Panc1 (cell line): ENCODE results near the gene TMEM123. TPM values are rescaled to one million over a fixed set of nuclear protein-coding genes. Genes with fewer than 3 reads are reported as not detected.

ENCODE experiments used
- ATAC-seq: fragments of 200-7000 bp; cut with Tn5 transposase; 2 replicates; pipeline ENCODE4 v1.9.1; 2020; ENCODE audit warnings: mild to moderate bottlenecking, moderate library complexity
- BruUV-seq: library from RNA; stranded (reverse); fragments of 400-500 nt; replicated peaks from 2 replicates; lab custom pipeline; 2021; lab: Mats Ljungman, UMichigan
- CTCF ChIA-PET: fragments of 300-600 bp; sonication (Branson Sonifier 250); formaldehyde crosslinking; loops from one replicate; lab custom pipeline; 2022; ENCODE audit warnings: antibody characterized with exemption; lab: Charles Lee
- POLR2A ChIA-PET: fragments of 300-600 bp; sonication (Branson Sonifier 250); formaldehyde crosslinking; loops from one replicate; lab custom pipeline; 2022; ENCODE audit warnings: antibody characterized with exemption; lab: Charles Lee
- DNase-seq: peaks from one replicate; pipeline ENCODE4 v3.0.0-alpha.2; 2010; ENCODE audit warnings: low read depth, low spot score
- H3K27ac ChIP-seq: 2 replicates; pipeline ENCODE4 v1.5.1; 2011; ENCODE audit warnings: mild to moderate bottlenecking, low read length, inconsistent platforms
- H3K27me3 ChIP-seq: fragments of 200-500 bp; sonication (Bioruptor generic); 2 replicates; pipeline ENCODE4 v1.6.0; 2014; ENCODE audit warnings: low read length, inconsistent platforms; ENCODE audit not compliant: control insufficient read depth, insufficient read depth
- H3K36me3 ChIP-seq: fragments of 200-500 bp; sonication (Bioruptor generic); 2 replicates; pipeline ENCODE4 v1.5.1; 2014; ENCODE audit warnings: inconsistent platforms, mild to moderate bottlenecking, low read length, moderate library complexity; ENCODE audit not compliant: control insufficient read depth, insufficient read depth
- H3K4me1 ChIP-seq: 2 replicates; pipeline ENCODE4 v1.5.1; 2011; ENCODE audit warnings: inconsistent platforms, mild to moderate bottlenecking, low read length, moderate library complexity; ENCODE audit not compliant: control insufficient read depth, insufficient read depth
- H3K4me3 ChIP-seq, 2 experiments: 2 replicates each; pipeline ENCODE4 v1.5.1; 2011 to 2012; ENCODE audit warnings: low read depth in 2 of 2, low read length in 2 of 2, mild to moderate bottlenecking in 2 of 2, inconsistent platforms in 1 of 2, moderate library complexity in 1 of 2
- H3K9me3 ChIP-seq: fragments of 200-500 bp; sonication (Bioruptor generic); 2 replicates; pipeline ENCODE4 v1.5.1; 2014; ENCODE audit warnings: low read depth, mild to moderate bottlenecking, inconsistent platforms, low read length, moderate library complexity; ENCODE audit not compliant: control insufficient read depth, insufficient read depth
- CTCF ChIP-seq: fragments of 450-650 bp; IDR thresholded peaks from 2 replicates; pipeline ENCODE4 v1.5.1; 2017; ENCODE audit warnings: mild to moderate bottlenecking
- POLR2AphosphoS5 ChIP-seq: IDR thresholded peaks from 2 replicates; pipeline ENCODE4 v1.6.1; 2012; ENCODE audit warnings: mild to moderate bottlenecking, low read depth, low read length, moderate library complexity
- REST ChIP-seq, 2 experiments: IDR thresholded peaks; 2 replicates each; pipeline ENCODE4 v1.6.1; 2011 to 2012; ENCODE audit warnings: low read depth in 2 of 2, control low read depth in 1 of 2, low read length in 1 of 2, mild to moderate bottlenecking in 1 of 2, moderate library complexity in 1 of 2; ENCODE audit not compliant: insufficient read depth in 1 of 2
- SIN3A ChIP-seq: IDR thresholded peaks from 2 replicates; pipeline ENCODE4 v1.6.1; 2012; ENCODE audit warnings: low read depth, mild to moderate bottlenecking, low read length, moderate library complexity, borderline replicate concordance; ENCODE audit not compliant: insufficient read depth
- TCF7L2 ChIP-seq: IDR thresholded peaks from 2 replicates; pipeline ENCODE4 v1.6.1; 2011; ENCODE audit warnings: mild to moderate bottlenecking, low read depth, low read length, inconsistent platforms
- in situ Hi-C: cut with HindIII; loops from 2 replicates; pipeline ENCODE4 v1.10.0; 2016; ENCODE audit warnings: low sequenced_read_pairs, low pct_unique_long_range_greater_than_20kb
- intact Hi-C: fragments of 100-400 bp; cut with micrococcal nuclease; formaldehyde crosslinking; loops from one replicate; pipeline ENCODE4 v1.10.0; 2022; ENCODE audit not compliant: unreplicated experiment
- total RNA-seq: library from RNA; stranded (reverse); gene quantifications from one replicate; pipeline ENCODE4 v1.2.1, GENCODE V29; 2021; ENCODE audit not compliant: unreplicated experiment

The TMEM123 gene
- total RNA-seq, 1 experiment from 2014 or later = 383 TPM

- no TSS peak for BruUV-seq
- H3K36me3 ChIP-seq = peaks cover 3% of the 10 kb centered on the region; the same call in 1 of the 2 replicates
- H3K27ac ChIP-seq = no peak overlapping the region
- H3K9me3 ChIP-seq = peaks cover 6% of the 10 kb centered on the region; the same call in 1 of the 2 replicates
- CTCF ChIA-PET = no interaction called here
- DNase-seq (no peak), ATAC-seq (no peak)
- no peak for TF ChIP-seq POLR2AphosphoS5
- H3K4me1 ChIP-seq = peaks cover 14% of the 10 kb centered on the region
- intact Hi-C loops (no loop called here), in situ Hi-C loops (no loop called here)
- POLR2A ChIA-PET = no interaction called here
- no peak overlapping the region for H3K4me3 ChIP-seq
- H3K27me3 ChIP-seq = no peaks in the 10 kb centered on the region
These were observed 15.6 kb downstream of the TMEM123 start for GRCh38 chr11:102436976-102437375.

GRCh38 chr11:102436561-102436960 is 16.0 kb downstream of the TMEM123 start:
- TF ChIP-seq CTCF (no peak), REST (IDR thresholded peaks at IDR 0.05; ENCODE audit: insufficient read depth in 1 of 2, low read depth in 2 of 2, low read length in 1 of 2) (no peak), POLR2AphosphoS5 (no peak), TCF7L2 (no peak), SIN3A (no peak)
- no peak overlapping the region for H3K4me3 ChIP-seq
- peaks cover 3% of the 10 kb centered on the region; the same call in 1 of the 2 replicates for H3K36me3 ChIP-seq
- ChIA-PET CTCF (no interaction called here), POLR2A (no interaction called here)
- ATAC-seq (no peak), DNase-seq (no peak)
- no peaks in the 10 kb centered on the region for H3K27me3 ChIP-seq
- peaks cover 14% of the 10 kb centered on the region for H3K4me1 ChIP-seq
- no TSS peak for BruUV-seq
- intact Hi-C loops = no loop called here
- in situ Hi-C loops = no loop called here
- no peak overlapping the region for H3K27ac ChIP-seq
- peaks cover 6% of the 10 kb centered on the region; the same call in 1 of the 2 replicates for H3K9me3 ChIP-seq

- H3K4me1 ChIP-seq = peaks cover 17% of the 10 kb centered on the region
- CTCF ChIA-PET = no interaction called here
- H3K27me3 ChIP-seq = no peaks in the 10 kb centered on the region
- POLR2A ChIA-PET = no interaction called here
- peaks cover 6% of the 10 kb centered on the region; the same call in 1 of the 2 replicates for H3K9me3 ChIP-seq
- peaks cover 3% of the 10 kb centered on the region; the same call in 1 of the 2 replicates for H3K36me3 ChIP-seq
- DNase-seq = no peak
- no peak overlapping the region for H3K27ac ChIP-seq
- intact Hi-C loops = no loop called here
- in situ Hi-C loops = no loop called here
- H3K4me3 ChIP-seq = no peak overlapping the region
- no peak for ATAC-seq
- no TSS peak for BruUV-seq
- TF ChIP-seq REST (IDR thresholded peaks at IDR 0.05; ENCODE audit: insufficient read depth in 1 of 2, low read depth in 2 of 2, low read length in 1 of 2) = no peak
- TF ChIP-seq TCF7L2 = no peak
- TF ChIP-seq CTCF = no peak
- TF ChIP-seq SIN3A = no peak
- no peak for TF ChIP-seq POLR2AphosphoS5
These were observed 16.9 kb downstream of the TMEM123 start for GRCh38 chr11:102435688-102436087.
